Brain microvascular endothelial cell (primary cell): Measurements from ENCODE around the gene MSH3.
"Not testable (repeated sequence)": the region's sequence is repeated elsewhere in the genome, so short reads cannot be mapped to it uniquely, and the experiment has no call there.

Experiments
- DNase-seq: peaks from one replicate; pipeline ENCODE4 v3.0.0-alpha.2; 2020
- H3K27ac ChIP-seq: fragments of 250-450 bp; sonication (Bioruptor Pico); 2 replicates; pipeline ENCODE4 v1.5.1; 2020; ENCODE audit warnings: mild to moderate bottlenecking, moderate library complexity
- H3K27me3 ChIP-seq: fragments of 250-450 bp; sonication (Bioruptor Pico); replicated peaks from 2 replicates; pipeline ENCODE4 v1.5.1; 2020; ENCODE audit warnings: mild to moderate bottlenecking
- H3K36me3 ChIP-seq: fragments of 250-450 bp; sonication (Bioruptor Pico); replicated peaks from 2 replicates; pipeline ENCODE4 v1.5.1; 2020; ENCODE audit warnings: mild to moderate bottlenecking
- H3K4me3 ChIP-seq: 2 replicates; pipeline ENCODE4 v1.5.1; 2011; ENCODE audit warnings: low read depth, mild to moderate bottlenecking, control low read depth, low read length, moderate library complexity
- in situ Hi-C: cut with HindIII; loops from 2 replicates; pipeline ENCODE4 v1.10.0; 2017; ENCODE audit warnings: low sequenced_read_pairs, low pct_ligation_motif_present
- TF ChIP-seq, protein P1 (sequence below): IDR thresholded peaks from 2 replicates; pipeline ENCODE4 v1.5.1; 2011; ENCODE audit warnings: low read depth, mild to moderate bottlenecking, moderate library complexity, low read length, control low read depth, inconsistent platforms; ENCODE audit errors: missing control alignments

Gene MSH3

DNA sequence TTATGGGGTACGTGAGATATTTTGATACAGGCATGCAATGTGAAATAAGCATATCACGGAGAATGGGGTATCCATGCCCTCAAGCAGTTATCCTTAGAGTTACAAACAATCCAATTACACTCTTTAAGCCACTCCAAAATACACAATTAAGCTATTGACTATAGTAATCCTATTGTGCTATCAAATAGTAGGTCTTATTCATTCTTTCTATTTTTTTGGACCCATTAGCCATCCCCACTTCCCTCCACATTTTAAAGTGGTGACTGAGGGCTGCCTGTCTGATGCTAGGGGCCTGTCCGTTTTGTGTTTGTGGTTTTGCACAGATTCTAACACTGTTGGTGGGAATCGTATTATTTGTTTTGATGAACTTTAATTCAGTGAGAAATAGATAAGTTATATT, 130.0 kb downstream of the MSH3 start:
- Histone ChIP-seq H3K36me3 (no peaks in the 10 kb centered on the region), H3K4me3 (no peak overlapping the region)

DNA sequence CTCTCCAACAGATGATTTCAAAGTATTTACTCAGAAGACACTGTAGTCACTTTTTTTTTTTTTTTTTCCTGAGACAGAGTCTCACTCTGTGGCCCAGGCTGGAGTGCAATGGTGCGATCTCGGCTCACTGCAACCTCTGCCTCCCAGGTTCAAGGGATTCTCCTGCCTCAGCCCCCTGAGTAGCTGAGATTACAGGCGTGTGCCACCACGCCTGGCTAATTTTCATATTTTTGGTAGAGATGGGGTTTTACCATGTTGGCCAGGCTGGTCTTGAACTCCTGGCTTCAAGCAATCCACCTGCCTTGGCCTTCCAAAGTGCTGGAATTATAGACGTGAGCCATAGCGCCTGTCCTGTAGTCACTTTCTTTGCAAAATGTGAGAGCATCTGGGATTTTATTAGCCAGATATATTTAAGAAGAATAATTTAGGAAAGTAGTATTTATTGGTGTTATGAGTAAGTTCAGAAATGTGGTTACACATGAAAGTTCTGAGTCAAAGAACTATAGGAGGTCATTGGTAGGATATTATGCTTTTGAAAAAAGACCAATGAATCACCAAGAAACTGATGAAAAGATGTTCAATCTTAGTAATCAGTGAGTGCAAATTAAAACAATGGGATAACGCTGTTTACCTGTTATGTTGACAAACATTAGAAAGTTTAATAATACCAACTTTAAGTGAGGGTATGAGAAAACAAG, 135.0 kb downstream of the MSH3 start:
- H3K27me3 ChIP-seq, H3K27ac ChIP-seq, H3K4me3 ChIP-seq, H3K36me3 ChIP-seq, DNase-seq, in situ Hi-C loops: not testable (repeated sequence)

More for the DNA sequence above, 130.0 kb downstream of the MSH3 start:
- no peak for DNase-seq
- no peak overlapping the region for H3K27ac ChIP-seq
- in situ Hi-C loops, result no loop called here
- no peaks in the 10 kb centered on the region for H3K27me3 ChIP-seq
- TF ChIP-seq, protein P1, sequence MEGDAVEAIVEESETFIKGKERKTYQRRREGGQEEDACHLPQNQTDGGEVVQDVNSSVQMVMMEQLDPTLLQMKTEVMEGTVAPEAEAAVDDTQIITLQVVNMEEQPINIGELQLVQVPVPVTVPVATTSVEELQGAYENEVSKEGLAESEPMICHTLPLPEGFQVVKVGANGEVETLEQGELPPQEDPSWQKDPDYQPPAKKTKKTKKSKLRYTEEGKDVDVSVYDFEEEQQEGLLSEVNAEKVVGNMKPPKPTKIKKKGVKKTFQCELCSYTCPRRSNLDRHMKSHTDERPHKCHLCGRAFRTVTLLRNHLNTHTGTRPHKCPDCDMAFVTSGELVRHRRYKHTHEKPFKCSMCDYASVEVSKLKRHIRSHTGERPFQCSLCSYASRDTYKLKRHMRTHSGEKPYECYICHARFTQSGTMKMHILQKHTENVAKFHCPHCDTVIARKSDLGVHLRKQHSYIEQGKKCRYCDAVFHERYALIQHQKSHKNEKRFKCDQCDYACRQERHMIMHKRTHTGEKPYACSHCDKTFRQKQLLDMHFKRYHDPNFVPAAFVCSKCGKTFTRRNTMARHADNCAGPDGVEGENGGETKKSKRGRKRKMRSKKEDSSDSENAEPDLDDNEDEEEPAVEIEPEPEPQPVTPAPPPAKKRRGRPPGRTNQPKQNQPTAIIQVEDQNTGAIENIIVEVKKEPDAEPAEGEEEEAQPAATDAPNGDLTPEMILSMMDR, result no peak

DNA sequence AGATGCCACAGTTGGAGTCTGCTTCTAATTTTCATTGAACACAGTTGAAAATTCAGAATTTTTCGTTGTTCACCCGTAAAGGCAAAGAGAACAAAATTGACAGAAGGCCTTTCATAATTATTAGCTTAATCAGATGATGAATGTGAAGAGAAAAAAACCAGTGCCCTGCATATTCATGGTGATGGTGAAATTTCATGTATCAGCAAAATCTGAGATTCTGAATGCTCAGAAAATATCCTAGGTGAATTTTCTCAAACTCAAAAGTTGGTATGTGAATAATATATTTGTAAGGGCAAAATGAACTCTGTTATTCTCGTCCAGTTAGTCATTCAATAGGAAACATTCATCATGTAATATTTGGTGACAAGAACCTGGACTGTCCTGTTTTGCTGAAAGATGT, 136.2 kb downstream of the MSH3 start:
- H3K4me3 ChIP-seq, result no peak overlapping the region
- in situ Hi-C loops, result no loop called here
- no peaks in the 10 kb centered on the region for H3K36me3 ChIP-seq
- H3K27me3 ChIP-seq, result no peaks in the 10 kb centered on the region
- TF ChIP-seq, protein P1, result no peak
- no peak for DNase-seq
- no peak overlapping the region for H3K27ac ChIP-seq

DNA sequence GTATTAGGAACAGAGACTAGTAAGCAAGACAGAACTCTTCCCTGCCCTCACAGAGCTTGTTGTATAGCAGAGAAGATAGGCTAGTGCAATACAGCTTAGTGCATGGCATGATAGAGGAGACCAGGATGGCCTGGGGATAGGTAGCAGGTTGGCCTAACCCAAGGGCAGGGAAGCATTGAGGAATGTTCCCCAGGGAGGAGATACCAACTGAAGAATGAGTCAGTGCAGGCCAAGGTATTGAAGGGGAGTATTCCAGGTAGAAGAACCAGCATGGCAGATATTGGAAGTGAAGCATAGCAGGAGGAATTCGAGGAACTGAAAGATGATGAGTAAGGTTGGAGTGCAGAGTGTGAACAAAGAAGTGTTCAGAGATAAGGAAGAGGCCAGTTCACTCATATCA, 138.9 kb downstream of the MSH3 start:
- TF ChIP-seq, protein P1, result no peak
- in situ Hi-C loops, result no loop called here
- Histone ChIP-seq H3K27me3 (no peaks in the 10 kb centered on the region), H3K4me3 (no peak overlapping the region), H3K36me3 (no peaks in the 10 kb centered on the region), H3K27ac (no peak overlapping the region)
- DNase-seq, result no peak

DNA sequence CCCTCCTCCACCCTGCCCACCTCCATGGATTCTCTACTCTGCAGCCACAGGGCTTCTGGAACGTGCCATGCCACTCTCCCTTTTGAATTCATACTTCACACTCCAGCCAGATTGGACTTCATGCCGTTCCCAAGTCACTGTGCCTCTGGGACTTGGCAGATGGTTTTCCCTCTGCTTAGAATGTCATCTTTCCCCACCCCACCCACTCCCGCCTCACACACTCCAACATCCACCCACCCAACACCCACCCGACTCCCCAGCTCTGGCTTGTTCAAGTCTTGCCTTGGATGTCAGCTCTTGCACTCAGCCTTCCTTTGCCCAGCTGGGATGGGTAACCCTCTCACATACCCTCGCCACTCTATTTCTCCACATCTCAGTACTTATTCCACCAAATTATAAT, 142.4 kb downstream of the MSH3 start:
- H3K36me3 ChIP-seq, result no peaks in the 10 kb centered on the region
- TF ChIP-seq, protein P1, result no peak
- H3K4me3 ChIP-seq, result no peak overlapping the region
- no peaks in the 10 kb centered on the region for H3K27me3 ChIP-seq
- H3K27ac ChIP-seq, result no peak overlapping the region
- in situ Hi-C loops, result no loop called here
- no peak for DNase-seq

DNA sequence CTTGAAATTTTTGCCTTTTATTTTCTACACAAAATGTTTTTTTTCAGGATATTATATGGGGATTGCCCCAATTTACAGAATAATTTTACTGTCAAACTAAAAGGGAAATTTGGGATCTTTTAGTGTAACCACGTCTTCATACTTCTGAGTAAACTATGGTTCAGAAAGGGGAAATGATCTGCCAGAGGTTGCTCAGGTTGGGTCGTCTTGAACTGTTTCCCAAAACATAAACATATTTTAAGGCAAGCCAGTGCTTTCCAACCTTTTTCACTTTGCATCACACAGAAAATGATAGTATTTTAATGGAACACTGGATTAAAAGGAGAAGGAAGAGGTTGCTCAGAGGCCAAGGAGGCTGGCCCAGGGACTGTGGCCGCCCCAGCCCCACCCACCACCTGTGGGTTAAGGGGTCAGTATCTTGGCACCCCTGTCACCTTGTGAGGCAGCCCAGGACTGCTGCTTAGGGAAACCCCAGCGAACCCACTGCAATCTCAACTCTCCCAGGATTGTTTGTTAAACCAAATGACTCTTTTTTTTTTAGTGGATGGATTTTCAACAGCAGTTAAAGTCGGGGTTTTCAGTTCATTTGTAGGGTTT, 143.1 kb downstream of the MSH3 start:
- H3K36me3 ChIP-seq, result no peaks in the 10 kb centered on the region
- DNase-seq, result no peak
- in situ Hi-C loops, result no loop called here

More for the DNA sequence above, 143.1 kb downstream of the MSH3 start:
- Histone ChIP-seq H3K27me3 (no peaks in the 10 kb centered on the region), H3K4me3 (no peak overlapping the region), H3K27ac (no peak overlapping the region)
- TF ChIP-seq, protein P1, result no peak
